SH-SY5Y (cell line): ENCODE results near the gene SCTR.

Experiments used
- GATA2 ChIP-seq: IDR thresholded peaks from 2 replicates; pipeline ENCODE4 v1.6.1; 2011; ENCODE audit warnings: mild to moderate bottlenecking, low read depth, low read length
- GATA3 ChIP-seq: IDR thresholded peaks from 2 replicates; pipeline ENCODE4 v1.6.1; 2011; ENCODE audit warnings: low read depth, mild to moderate bottlenecking, low read length, moderate library complexity

DNA sequence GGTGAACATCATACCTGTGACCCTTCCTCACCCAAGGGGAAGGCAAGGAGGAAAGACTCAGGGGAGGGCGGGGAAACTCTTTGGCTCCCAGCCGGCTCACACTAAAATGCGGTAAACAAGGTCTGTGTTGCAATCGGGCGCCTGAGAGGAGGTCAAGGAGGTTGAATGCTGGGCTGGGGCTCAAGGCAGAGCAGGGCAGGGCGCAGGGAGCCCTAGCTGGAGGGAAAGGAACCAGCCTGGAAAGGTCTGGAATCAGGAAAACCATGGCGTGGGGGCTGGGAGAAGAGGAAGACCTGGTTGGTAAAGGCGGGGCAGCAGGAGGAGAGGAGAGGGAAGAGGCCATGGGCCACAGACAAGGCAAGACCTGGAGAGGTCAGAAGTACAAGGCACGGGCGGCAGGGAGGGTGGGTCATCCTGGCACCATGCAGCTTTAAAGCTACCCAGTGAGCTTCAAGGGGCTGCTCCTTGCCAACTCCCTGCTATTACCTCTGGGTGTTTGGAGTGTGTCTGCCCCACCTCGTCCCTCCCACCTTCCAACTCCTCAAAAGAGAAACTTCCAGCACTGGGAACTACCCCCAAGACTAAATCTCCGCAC lies 97.4 kb downstream of the SCTR start:
- TF ChIP-seq GATA3 (no peak), GATA2 (no peak)
